A549 (cell line): ENCODE data around the gene PALLD. TPM values are rescaled to one million over a fixed set of nuclear protein-coding genes. Genes with fewer than 3 reads are reported as not detected.

Experiments used
- ATAC-seq, 2 experiments: fragments of 200-7000 bp in 1 of 2; fragments of >200 bp in 1 of 2; cut with Nextera tagmentation in 1 of 2; cut with Tn5 transposase in 1 of 2; 3 replicates each; pipeline versions ENCODE4 v1.8.0 to v1.9.1; 2018 to 2020; ENCODE audit warnings: mild to moderate bottlenecking in 1 of 2, moderate library complexity in 1 of 2
- CTCF ChIA-PET: fragments of 300-600 bp; sonication (Branson Sonifier 250); formaldehyde crosslinking; extraction: SDS; loops from one replicate; lab custom pipeline; 2021; ENCODE audit warnings: antibody characterized with exemption, inconsistent platforms; lab: Yijun Ruan, JAX
- POLR2A ChIA-PET: fragments of 350-600 bp; formaldehyde crosslinking; extraction: SDS; loops from one replicate; lab custom pipeline; 2021; ENCODE audit warnings: antibody characterized with exemption, inconsistent platforms; lab: Yijun Ruan, JAX
- DNase-seq, 2 experiments: peaks; one replicate each; pipeline versions ENCODE4 v3.0.0 to v3.0.0-alpha.2; 2011 to 2016; ENCODE audit warnings: low read depth in 1 of 2, low spot score in 1 of 2
- FAIRE-seq: peaks from 2 replicates; lab custom pipeline; 2011; peaks lifted over from hg19 to GRCh38; lab: Jason Lieb, UNC
- H3K27ac ChIP-seq, 2 experiments: fragments of >200 bp; sonication (Bioruptor Twin); formaldehyde crosslinking; 3 replicates each; pipeline ENCODE4 v1.5.1; 2016 to 2017
- H3K4me1 ChIP-seq: fragments of >200 bp; sonication (Bioruptor Twin); formaldehyde crosslinking; 3 replicates; pipeline ENCODE4 v1.6.1; 2016
- H3K4me2 ChIP-seq: fragments of >200 bp; sonication (Bioruptor Twin); formaldehyde crosslinking; 3 replicates; pipeline ENCODE4 v1.6.1; 2016
- H3K4me3 ChIP-seq: fragments of >200 bp; sonication (Bioruptor Twin); formaldehyde crosslinking; 3 replicates; pipeline ENCODE4 v1.5.1; 2016
- H3K9me3 ChIP-seq: fragments of >200 bp; sonication (Bioruptor Twin); formaldehyde crosslinking; 3 replicates; pipeline ENCODE4 v1.6.1; 2016
- EHF ChIP-seq: fragments of 250-450 bp; sonication (Bioruptor Pico); IDR thresholded peaks from 2 replicates; pipeline ENCODE4 v1.5.0; 2020; ENCODE audit warnings: mild to moderate bottlenecking
- EHMT2 ChIP-seq: fragments of 200-600 bp; sonication (generic); IDR thresholded peaks from 2 replicates; pipeline ENCODE4 v1.6.1; 2016; ENCODE audit warnings: antibody characterized with exemption, low read depth, mild to moderate bottlenecking, moderate library complexity
- EP300 ChIP-seq, 2 experiments: fragments of >200 bp; sonication (Bioruptor Twin); formaldehyde crosslinking; IDR thresholded peaks; 2 replicates in 1 of 2; 3 replicates in 1 of 2; pipeline ENCODE4 v1.6.1; 2016 to 2017
- ESRRA ChIP-seq: fragments of 150-350 bp; IDR thresholded peaks from 2 replicates; pipeline ENCODE4 v1.6.1; 2014; ENCODE audit warnings: mild to moderate bottlenecking, low read length, borderline replicate concordance
- FOSL2 ChIP-seq, 2 experiments: fragments of 450-650 bp in 1 of 2; fragments of >200 bp in 1 of 2; sonication (Bioruptor Twin) in 1 of 2; formaldehyde crosslinking; IDR thresholded peaks; 2 replicates each; pipeline versions ENCODE4 v1.5.0 to v1.6.1; 2016 to 2020; ENCODE audit warnings: mild to moderate bottlenecking in 1 of 2, moderate library complexity in 1 of 2
- FOXS1 ChIP-seq: fragments of 250-450 bp; sonication (Bioruptor Pico); IDR thresholded peaks from 2 replicates; pipeline ENCODE4 v1.5.0; 2020; ENCODE audit warnings: mild to moderate bottlenecking, moderate library complexity
- GATA3 ChIP-seq: IDR thresholded peaks from 2 replicates; pipeline ENCODE4 v1.6.1; 2012; ENCODE audit warnings: borderline replicate concordance
- HES2 ChIP-seq: fragments of >200 bp; sonication (Bioruptor Twin); formaldehyde crosslinking; IDR thresholded peaks from 2 replicates; pipeline ENCODE4 v1.6.1; 2016
- HEYL ChIP-seq: fragments of 250-450 bp; sonication (Bioruptor Pico); IDR thresholded peaks from 2 replicates; pipeline ENCODE4 v1.8.0; 2021; ENCODE audit warnings: mild to moderate bottlenecking, moderate library complexity
- HOXA7 ChIP-seq: fragments of 250-450 bp; sonication (Bioruptor Pico); IDR thresholded peaks from 2 replicates; pipeline ENCODE4 v1.5.0; 2020; ENCODE audit warnings: mild to moderate bottlenecking, moderate library complexity
- HOXB13 ChIP-seq: fragments of 250-450 bp; sonication (Bioruptor Pico); IDR thresholded peaks from 2 replicates; pipeline ENCODE4 v1.5.0; 2020; ENCODE audit warnings: low read depth, mild to moderate bottlenecking, moderate library complexity
- HOXB5 ChIP-seq: fragments of 250-450 bp; sonication (Bioruptor Pico); IDR thresholded peaks from 2 replicates; pipeline ENCODE4 v1.5.0; 2020; ENCODE audit warnings: mild to moderate bottlenecking, moderate library complexity
- JUN ChIP-seq, 2 experiments: fragments of >200 bp; sonication (Bioruptor Twin); formaldehyde crosslinking; IDR thresholded peaks; 2 replicates in 1 of 2; 3 replicates in 1 of 2; pipeline ENCODE4 v1.6.1; 2016 to 2017
- JUNB ChIP-seq: fragments of >200 bp; sonication (Bioruptor Twin); formaldehyde crosslinking; IDR thresholded peaks from 2 replicates; pipeline ENCODE4 v1.6.1; 2016
- KDM1A ChIP-seq: fragments of 200-600 bp; sonication (generic); IDR thresholded peaks from 2 replicates; pipeline ENCODE4 v1.6.1; 2016; ENCODE audit warnings: low read depth, mild to moderate bottlenecking
- KDM5A ChIP-seq: fragments of 200-600 bp; sonication (generic); IDR thresholded peaks from 2 replicates; pipeline ENCODE4 v1.6.1; 2016; ENCODE audit warnings: antibody characterized with exemption, mild to moderate bottlenecking
- MAFK ChIP-seq: fragments of 450-650 bp; IDR thresholded peaks from 2 replicates; pipeline ENCODE4 v1.6.1; 2014; ENCODE audit not compliant: partially characterized antibody
- MAX ChIP-seq: IDR thresholded peaks from 2 replicates; pipeline ENCODE4 v1.6.1; 2012
- MAZ ChIP-seq: fragments of 150-350 bp; IDR thresholded peaks from 2 replicates; pipeline ENCODE4 v1.6.1; 2014; ENCODE audit warnings: antibody characterized with exemption, low read depth, low read length, borderline replicate concordance
- MYC ChIP-seq: IDR thresholded peaks from 2 replicates; pipeline ENCODE4 v1.6.1; 2012; ENCODE audit warnings: mild to moderate bottlenecking, inconsistent platforms, low read length, improper control_type of control experiment, borderline replicate concordance
- NR3C1 ChIP-seq: fragments of >200 bp; sonication (Bioruptor Twin); formaldehyde crosslinking; IDR thresholded peaks from 3 replicates; pipeline ENCODE4 v1.6.1; 2017
- PHF8 ChIP-seq: fragments of 200-600 bp; sonication (generic); IDR thresholded peaks from 2 replicates; pipeline ENCODE4 v1.6.1; 2016; ENCODE audit warnings: low read depth, mild to moderate bottlenecking, antibody characterized with exemption, moderate library complexity, borderline replicate concordance
- POLR2A ChIP-seq: IDR thresholded peaks from 2 replicates; pipeline ENCODE4 v1.6.1; 2012; ENCODE audit warnings: mild to moderate bottlenecking, low read length
- RAD21 ChIP-seq, 2 experiments: fragments of >200 bp in 1 of 2; sonication (Bioruptor Twin) in 1 of 2; formaldehyde crosslinking in 1 of 2; IDR thresholded peaks in 1 of 2; conservative IDR thresholded peaks in 1 of 2; 2 replicates in 1 of 2; 3 replicates in 1 of 2; pipeline ENCODE4 v1.6.1; 2012 to 2018; ENCODE audit warnings: inconsistent platforms in 1 of 2
- RARB ChIP-seq: fragments of 250-450 bp; sonication (Bioruptor Pico); IDR thresholded peaks from 2 replicates; pipeline ENCODE4 v1.8.0; 2021; ENCODE audit warnings: mild to moderate bottlenecking, moderate library complexity
- RFX5 ChIP-seq: fragments of 450-650 bp; IDR thresholded peaks from 2 replicates; pipeline ENCODE4 v1.7.1; 2014; ENCODE audit warnings: antibody characterized with exemption, mild to moderate bottlenecking, moderate library complexity
- RNF2 ChIP-seq: fragments of 200-600 bp; sonication (generic); IDR thresholded peaks from 2 replicates; pipeline ENCODE4 v1.6.1; 2016; ENCODE audit warnings: low read depth, mild to moderate bottlenecking, antibody characterized with exemption, moderate library complexity, borderline replicate concordance
- TP53 ChIP-seq: fragments of 250-450 bp; sonication (Bioruptor Pico); IDR thresholded peaks from 2 replicates; pipeline ENCODE4 v1.5.0; 2021; ENCODE audit warnings: mild to moderate bottlenecking, moderate library complexity
- ZFP36 ChIP-seq: fragments of 450-650 bp; IDR thresholded peaks from 2 replicates; pipeline ENCODE4 v1.6.1; 2014; ENCODE audit warnings: borderline replicate concordance; ENCODE audit not compliant: partially characterized antibody
- WGBS: methylation state at CpG from one replicate; pipeline ENCODE4 v1.1.6; 2017; ENCODE audit errors: missing lambda C conversion rate; 5-methylcytosine and 5-hydroxymethylcytosine counted together
- polyA plus RNA-seq, 4 experiments: library from polyadenylated mRNA; depleted of rRNA in 3 of 4; stranded (reverse); fragments of >200 nt; fragmentation: RNase III in 1 of 4; extraction: RNeasy Plus Mini Kit Qiagen cat#74134 plus additional on column Dnase treatment in 1 of 4; gene quantifications; 2 replicates in 3 of 4; 3 replicates in 1 of 4; pipeline ENCODE4 v1.2.3, GENCODE V29; 2011 to 2017
- TF ChIP-seq, protein P1 (sequence below): fragments of >200 bp; sonication (Bioruptor Twin); formaldehyde crosslinking; IDR thresholded peaks from 3 replicates; pipeline ENCODE4 v1.6.1; 2016
- TF ChIP-seq, protein P2 (sequence below): IDR thresholded peaks from 2 replicates; pipeline ENCODE4 v1.6.1; 2012; ENCODE audit warnings: low read depth, borderline replicate concordance
- TF ChIP-seq, protein P3 (sequence below): fragments of 200-600 bp; sonication (generic); IDR thresholded peaks from 2 replicates; pipeline ENCODE4 v1.6.1; 2016; ENCODE audit warnings: antibody characterized with exemption, mild to moderate bottlenecking, moderate library complexity

The PALLD gene
- polyA plus RNA-seq, 2 of the 4 experiments (the other 2 are of a cell fraction) = 88.8 to 113 TPM

DNA sequence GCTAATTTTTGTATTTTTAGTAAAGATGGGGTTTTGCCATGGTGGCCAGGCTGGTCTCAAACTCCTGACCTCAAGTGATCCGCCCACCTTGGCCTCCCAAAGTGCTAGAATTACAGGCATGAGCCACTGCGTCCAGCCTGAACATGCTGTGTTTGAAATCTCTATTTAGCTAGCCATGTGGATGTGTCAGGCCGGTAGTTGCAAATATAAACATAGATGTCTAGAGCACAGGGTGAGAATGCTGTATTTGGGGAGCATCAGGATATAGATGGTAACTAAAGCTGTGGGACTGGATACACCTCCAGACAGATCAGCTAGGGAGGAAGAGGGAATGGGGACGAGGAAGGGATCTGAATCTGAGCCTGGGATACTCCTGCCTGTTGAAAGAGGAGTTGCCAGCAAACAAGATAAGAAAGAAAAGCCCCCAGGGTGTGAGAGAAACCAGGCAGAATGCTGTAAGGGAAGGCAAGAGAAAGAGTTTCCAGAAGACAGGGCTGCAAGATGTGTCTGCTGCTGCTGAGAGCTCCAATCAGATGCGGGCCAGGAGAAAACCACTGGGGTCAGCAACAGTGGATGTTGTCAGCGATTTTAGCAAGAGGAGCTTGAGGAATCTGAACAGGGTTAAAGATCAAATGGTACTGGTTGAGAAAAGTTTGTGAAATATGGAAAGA is 177.4 kb downstream of the PALLD start:
- CTCF ChIA-PET = interaction anchor here (0.7 to 1.7 kb wide), 6 partner anchors 8 to 88 kb away, joined by 3 to 5 read pairs (median 3); no protein-coding TSS in a partner anchor
- H3K4me2 ChIP-seq = peak overlapping the region; percentile 90
- ATAC-seq (peak; percentile 28 to 60; a peak in 4 of 6 replicates), DNase-seq (peak in 1 of 2 experiments; percentile 18)
- WGBS = 52% methylated on average over 5 of the region's 6 CpGs
- peaks cover 34% of the 10 kb centered on the region for H3K4me1 ChIP-seq
- TF ChIP-seq KDM5A (no peak), FOXS1 (CRISPR knock-in tag) (no peak), MAFK (no peak), HES2 (no peak), RNF2 (no peak), JUN (IDR thresholded peaks at IDR 0.05) (no peak), ZFP36 (no peak), RAD21 (conservative IDR thresholded peaks at IDR 0.05 in 1 of 2, IDR thresholded peaks at IDR 0.05 in 1 of 2) (no peak), KDM1A (no peak), JUNB (no peak)
- TF ChIP-seq, protein P1, sequence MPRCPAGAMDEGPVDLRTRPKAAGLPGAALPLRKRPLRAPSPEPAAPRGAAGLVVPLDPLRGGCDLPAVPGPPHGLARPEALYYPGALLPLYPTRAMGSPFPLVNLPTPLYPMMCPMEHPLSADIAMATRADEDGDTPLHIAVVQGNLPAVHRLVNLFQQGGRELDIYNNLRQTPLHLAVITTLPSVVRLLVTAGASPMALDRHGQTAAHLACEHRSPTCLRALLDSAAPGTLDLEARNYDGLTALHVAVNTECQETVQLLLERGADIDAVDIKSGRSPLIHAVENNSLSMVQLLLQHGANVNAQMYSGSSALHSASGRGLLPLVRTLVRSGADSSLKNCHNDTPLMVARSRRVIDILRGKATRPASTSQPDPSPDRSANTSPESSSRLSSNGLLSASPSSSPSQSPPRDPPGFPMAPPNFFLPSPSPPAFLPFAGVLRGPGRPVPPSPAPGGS = no peak
- TF ChIP-seq, protein P2, sequence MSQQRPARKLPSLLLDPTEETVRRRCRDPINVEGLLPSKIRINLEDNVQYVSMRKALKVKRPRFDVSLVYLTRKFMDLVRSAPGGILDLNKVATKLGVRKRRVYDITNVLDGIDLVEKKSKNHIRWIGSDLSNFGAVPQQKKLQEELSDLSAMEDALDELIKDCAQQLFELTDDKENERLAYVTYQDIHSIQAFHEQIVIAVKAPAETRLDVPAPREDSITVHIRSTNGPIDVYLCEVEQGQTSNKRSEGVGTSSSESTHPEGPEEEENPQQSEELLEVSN = no peak
- TF ChIP-seq, all 56 proteins: peak for 0
- no peak for FAIRE-seq
- Histone ChIP-seq H3K27ac (peak overlapping the region; percentile 82 to 84), H3K9me3 (no peaks in the 10 kb centered on the region), H3K4me3 (no peak overlapping the region)
- POLR2A ChIA-PET = interaction anchor here (0.7 to 2.2 kb wide), 4 partner anchors 18 to 197 kb away, joined by 3 to 6 read pairs (median 4); no protein-coding TSS in a partner anchor

DNA sequence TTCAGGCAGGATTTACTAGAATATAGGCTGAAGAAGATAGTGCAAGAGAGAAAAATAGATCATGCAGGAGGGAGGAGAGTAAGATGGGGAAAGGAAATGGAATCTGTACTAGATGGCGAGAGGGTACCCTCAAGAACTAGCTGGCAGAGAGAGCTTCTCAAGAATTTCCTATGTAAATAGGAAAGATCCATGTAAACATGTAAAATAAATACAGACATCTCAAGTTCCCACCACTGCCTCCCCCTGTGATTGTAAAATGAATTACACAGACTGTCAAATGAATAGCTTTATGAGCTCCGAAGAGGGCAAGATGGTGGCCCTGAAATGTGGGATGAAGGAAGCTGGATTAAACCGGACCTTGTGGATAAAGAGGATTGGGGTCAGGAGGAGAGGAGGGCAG is 178.0 kb downstream of the PALLD start:
- DNase-seq = peak; percentile 25 to 81
- WGBS = 3% methylated on average over 3 of the region's 3 CpGs
- Histone ChIP-seq H3K4me3 (no peak overlapping the region), H3K4me1 (peaks cover 41% of the 10 kb centered on the region), H3K9me3 (no peaks in the 10 kb centered on the region), H3K4me2 (peak overlapping the region; percentile 90), H3K27ac (peak overlapping the region; percentile 82 to 84)
- FAIRE-seq = no peak
- POLR2A ChIA-PET = interaction anchor here (0.9 to 2.2 kb wide), 3 partner anchors 19 to 89 kb away, joined by 3 to 6 read pairs (median 4); no protein-coding TSS in a partner anchor
- ATAC-seq = peak; percentile 70 to 78; a peak in 5 of 6 replicates
- CTCF ChIA-PET = interaction anchor here (0.8 to 1.7 kb wide), 5 partner anchors 12 to 89 kb away, joined by 3 to 5 read pairs (median 3); no protein-coding TSS in a partner anchor
- TF ChIP-seq RARB (CRISPR knock-in tag) = no peak
- TF ChIP-seq FOXS1 (CRISPR knock-in tag) = peak; percentile 78; the same call in 1 of the 2 replicates
- TF ChIP-seq HOXB5 (CRISPR knock-in tag) = peak; percentile 11; the same call in 1 of the 2 replicates
- TF ChIP-seq POLR2A = no peak
- TF ChIP-seq, protein P3, sequence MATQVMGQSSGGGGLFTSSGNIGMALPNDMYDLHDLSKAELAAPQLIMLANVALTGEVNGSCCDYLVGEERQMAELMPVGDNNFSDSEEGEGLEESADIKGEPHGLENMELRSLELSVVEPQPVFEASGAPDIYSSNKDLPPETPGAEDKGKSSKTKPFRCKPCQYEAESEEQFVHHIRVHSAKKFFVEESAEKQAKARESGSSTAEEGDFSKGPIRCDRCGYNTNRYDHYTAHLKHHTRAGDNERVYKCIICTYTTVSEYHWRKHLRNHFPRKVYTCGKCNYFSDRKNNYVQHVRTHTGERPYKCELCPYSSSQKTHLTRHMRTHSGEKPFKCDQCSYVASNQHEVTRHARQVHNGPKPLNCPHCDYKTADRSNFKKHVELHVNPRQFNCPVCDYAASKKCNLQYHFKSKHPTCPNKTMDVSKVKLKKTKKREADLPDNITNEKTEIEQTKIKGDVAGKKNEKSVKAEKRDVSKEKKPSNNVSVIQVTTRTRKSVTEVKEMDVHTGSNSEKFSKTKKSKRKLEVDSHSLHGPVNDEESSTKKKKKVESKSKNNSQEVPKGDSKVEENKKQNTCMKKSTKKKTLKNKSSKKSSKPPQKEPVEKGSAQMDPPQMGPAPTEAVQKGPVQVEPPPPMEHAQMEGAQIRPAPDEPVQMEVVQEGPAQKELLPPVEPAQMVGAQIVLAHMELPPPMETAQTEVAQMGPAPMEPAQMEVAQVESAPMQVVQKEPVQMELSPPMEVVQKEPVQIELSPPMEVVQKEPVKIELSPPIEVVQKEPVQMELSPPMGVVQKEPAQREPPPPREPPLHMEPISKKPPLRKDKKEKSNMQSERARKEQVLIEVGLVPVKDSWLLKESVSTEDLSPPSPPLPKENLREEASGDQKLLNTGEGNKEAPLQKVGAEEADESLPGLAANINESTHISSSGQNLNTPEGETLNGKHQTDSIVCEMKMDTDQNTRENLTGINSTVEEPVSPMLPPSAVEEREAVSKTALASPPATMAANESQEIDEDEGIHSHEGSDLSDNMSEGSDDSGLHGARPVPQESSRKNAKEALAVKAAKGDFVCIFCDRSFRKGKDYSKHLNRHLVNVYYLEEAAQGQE = no peak
- peak; percentile 80 for TF ChIP-seq GATA3
- TF ChIP-seq NR3C1 = no peak
- no peak for TF ChIP-seq EP300 (IDR thresholded peaks at IDR 0.05)
- no peak for TF ChIP-seq RFX5
- peak; percentile 29 to 40; a peak in 3 of 5 replicates for TF ChIP-seq RAD21 (conservative IDR thresholded peaks at IDR 0.05 in 1 of 2, IDR thresholded peaks at IDR 0.05 in 1 of 2)
- TF ChIP-seq ESRRA = no peak
- TF ChIP-seq HOXB13 (CRISPR knock-in tag) = no peak
- no peak for TF ChIP-seq MYC
- no peak for TF ChIP-seq JUN (IDR thresholded peaks at IDR 0.05)
- no peak for TF ChIP-seq TP53
- no peak for TF ChIP-seq FOSL2 (IDR thresholded peaks at IDR 0.05)
- TF ChIP-seq FOSL2 (CRISPR knock-in tag; IDR thresholded peaks at IDR 0.05) = peak; percentile 22; the same call in 1 of the 2 replicates
- no peak for TF ChIP-seq ZFP36
- TF ChIP-seq MAZ = no peak
- no peak for TF ChIP-seq HOXA7 (CRISPR knock-in tag)
- TF ChIP-seq MAX = peak; percentile 61
- TF ChIP-seq EHF (CRISPR knock-in tag) = no peak
- no peak for TF ChIP-seq PHF8
- no peak for TF ChIP-seq EHMT2
- no peak for TF ChIP-seq HEYL (CRISPR knock-in tag)
